Measurements from ENCODE around the gene DDX50.
A peak's percentile ranks its signal among the peaks of the same experiment; 100 is the strongest.
"Not testable (repeated sequence)": the region's sequence is repeated elsewhere in the genome, so short reads cannot be mapped to it uniquely, and the experiment has no call there.

The DDX50 gene

DNA sequence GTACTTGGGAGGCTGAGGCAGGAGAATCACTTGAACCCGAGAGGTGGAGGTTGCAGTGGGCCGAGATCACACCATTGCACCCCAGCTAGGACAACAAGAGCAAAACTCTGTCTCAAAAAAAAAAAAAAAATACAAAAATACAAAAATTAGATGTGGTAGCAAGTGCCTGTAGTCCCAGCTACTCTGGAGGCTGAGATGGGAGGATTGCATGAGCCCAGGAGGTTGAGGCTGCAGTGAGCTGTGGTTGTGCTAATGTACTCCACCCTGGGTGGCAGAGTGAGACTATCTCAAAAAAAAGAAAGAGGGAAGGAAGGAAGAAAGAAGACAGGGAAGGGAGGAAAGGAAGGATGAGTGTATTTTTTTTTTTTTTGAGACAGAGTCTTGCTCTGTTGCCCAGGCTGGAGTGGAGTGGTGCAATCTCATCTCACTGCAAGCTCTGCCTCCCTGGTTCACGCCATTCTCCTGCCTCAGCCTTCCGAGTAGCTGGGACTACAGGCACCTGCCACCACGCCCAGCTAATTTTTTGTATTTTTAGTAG is 74.9 kb downstream of the DDX50 start:
- DNase-seq (ENCODE audit: low read depth); H3K4me3 ChIP-seq (ENCODE audit: low read depth, low read length): not testable (repeated sequence)

DNA sequence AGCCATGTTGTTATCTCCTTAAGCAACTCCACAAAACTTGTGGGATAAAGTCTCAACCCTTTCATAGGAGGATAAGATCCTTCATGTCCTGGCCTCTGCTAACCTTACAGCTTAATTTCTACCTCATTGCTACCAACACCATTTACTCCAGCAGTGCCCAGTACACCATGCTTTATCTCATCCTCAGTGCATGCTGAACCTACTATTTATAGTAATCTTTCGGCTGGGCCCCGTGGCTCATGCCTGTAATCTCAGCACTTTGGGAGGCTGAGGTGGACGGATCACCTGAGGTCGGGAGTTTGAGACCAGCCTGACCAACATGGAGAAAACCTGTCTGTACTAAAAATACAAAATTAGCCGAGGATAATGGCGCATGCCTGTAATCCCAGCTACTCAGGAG is 78.6 kb downstream of the DDX50 start:
- H3K4me3 ChIP-seq (ENCODE audit: low read depth, low read length); DNase-seq (ENCODE audit: low read depth): not testable (repeated sequence)

DNA sequence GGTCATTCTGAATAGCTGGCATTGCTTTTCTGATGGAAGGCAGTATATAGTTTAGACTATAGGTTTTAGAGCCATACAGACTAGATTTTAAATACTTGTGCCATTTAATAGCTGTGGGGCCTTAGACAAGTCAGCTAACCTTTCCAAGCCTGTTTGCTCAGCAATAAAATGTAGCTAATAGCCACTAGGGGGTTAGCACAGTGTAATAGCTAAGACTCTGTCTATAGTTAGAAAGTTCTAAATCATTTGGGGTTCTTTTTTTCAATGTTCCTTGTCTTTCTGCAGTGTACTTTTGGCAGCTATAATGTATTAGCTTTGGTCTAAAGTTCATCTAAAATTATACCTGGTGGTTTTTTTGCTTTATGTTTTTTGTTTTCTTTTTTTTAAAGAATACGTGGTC is 80.0 kb downstream of the DDX50 start:
- DNase-seq (ENCODE audit: low read depth): no peak
- no peak overlapping the region for H3K4me3 ChIP-seq (ENCODE audit: low read depth, low read length)

DNA sequence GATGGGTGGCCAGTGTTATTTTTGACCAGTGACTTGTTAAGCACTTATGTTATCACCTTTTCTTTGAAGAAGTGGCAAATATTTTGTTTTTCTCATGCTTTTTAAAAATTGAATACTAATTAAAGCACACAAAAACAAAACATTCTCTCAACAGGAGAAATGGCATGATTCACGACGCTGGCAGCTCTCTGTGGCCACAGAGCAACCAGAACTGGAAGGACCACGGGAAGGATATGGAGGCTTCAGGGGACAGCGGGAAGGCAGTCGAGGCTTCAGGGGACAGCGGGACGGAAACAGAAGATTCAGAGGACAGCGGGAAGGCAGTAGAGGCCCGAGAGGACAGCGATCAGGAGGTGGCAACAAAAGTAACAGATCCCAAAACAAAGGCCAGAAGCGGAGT is 81.3 kb downstream of the DDX50 start:
- no peak for DNase-seq (ENCODE audit: low read depth)
- no peak overlapping the region for H3K4me3 ChIP-seq (ENCODE audit: low read depth, low read length)

DNA sequence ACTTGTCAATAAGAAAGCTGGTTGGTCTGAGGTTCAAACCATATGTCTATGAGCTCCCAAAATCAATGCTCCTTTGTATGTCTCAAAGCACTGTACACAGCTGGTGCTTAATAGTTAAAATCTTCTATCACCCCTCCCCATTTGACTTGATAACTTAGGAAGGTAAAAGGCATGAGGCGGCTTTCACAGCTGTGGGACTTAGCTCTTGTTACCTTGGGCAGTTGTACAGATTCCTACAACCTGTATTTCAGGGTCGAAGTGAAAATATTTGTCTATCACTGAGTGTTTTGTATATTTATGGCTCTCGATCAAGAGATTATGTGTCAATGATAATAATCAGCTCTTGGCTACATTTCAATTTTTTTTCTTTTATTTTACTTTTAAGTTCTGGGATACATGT is 86.5 kb downstream of the DDX50 start:
- no peak overlapping the region for H3K4me3 ChIP-seq (ENCODE audit: low read depth, low read length)

DNA sequence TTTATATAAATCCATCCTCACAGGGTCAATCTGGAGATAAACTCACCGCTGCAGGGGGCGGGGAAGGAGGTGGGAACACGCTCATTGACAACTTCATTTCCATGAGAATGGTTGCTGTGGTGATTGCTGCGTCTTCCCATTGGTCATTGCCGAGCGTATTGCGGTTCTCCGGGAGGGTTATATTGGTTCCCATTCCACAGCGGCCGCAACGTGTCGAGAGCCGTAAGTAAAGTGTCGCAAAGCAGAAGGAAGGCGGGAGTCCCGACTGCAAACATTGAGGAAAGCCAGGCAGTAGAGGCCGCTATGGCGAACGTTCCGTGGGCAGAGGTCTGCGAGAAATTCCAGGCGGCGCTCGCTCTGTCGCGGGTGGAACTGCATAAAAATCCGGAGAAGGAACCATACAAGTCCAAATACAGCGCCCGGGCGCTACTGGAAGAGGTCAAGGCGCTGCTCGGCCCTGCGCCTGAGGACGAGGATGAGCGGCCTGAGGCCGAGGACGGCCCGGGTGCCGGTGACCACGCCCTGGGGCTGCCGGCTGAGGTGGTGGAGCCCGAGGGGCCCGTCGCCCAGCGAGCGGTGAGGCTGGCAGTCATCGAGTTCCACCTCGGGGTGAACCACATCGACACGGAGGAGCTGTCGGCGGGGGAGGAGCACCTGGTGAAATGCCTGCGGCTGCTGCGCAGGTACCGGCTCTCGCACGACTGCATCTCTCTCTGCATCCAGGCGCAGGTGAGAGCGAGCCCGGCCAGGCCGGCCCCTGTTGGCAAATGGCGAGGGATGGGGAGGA is 87.6 kb downstream of the DDX50 start, which contains the start of gene KIFBP:
TSS of gene KIFBP (plus strand) at position 274 of the 787 bp plus-strand sequence. CDS start at position 304, 30 bp downstream.
- DNase-seq (ENCODE audit: low read depth): peak; percentile 94

More for the DNA sequence above, 86.5 kb downstream of the DDX50 start:
- DNase-seq (ENCODE audit: low read depth): no peak

DNA sequence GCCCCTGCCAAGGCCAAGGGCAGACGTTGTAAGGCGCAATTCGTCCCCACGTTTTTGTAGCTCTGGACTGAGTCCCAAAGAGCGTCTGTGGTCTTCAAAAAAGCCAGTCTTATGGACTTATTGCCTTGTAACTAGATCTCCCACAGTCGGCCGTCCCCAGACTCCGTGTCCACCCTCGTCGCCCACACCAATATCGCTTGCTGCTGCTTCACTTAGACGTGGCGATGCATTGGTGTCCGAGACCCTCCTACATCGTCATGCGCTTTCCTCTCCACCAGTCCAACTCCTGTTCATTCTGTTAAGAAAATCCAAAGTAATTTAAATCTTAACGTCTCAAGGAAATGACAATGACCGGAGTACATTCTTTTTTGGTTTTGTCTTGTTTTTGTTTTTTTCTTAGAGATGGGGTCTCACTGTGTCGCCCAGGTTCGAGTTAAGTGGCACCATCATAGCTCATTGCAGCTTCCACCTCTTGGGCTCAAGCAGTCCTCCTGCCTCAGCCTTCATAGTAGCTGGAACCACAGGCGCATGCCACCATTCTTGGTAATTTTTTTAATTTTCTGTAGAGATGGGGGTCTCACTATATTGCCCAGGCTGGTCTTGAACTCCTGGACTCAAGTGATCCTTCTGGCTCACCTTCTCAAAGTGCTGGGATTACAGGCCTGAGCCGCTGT is 88.3 kb downstream of the DDX50 start:
- peak overlapping the region; percentile 95 for H3K4me3 ChIP-seq (ENCODE audit: low read depth, low read length)
- no peak for DNase-seq (ENCODE audit: low read depth)

More for the DNA sequence above, 87.6 kb downstream of the DDX50 start, which contains the start of gene KIFBP:
- H3K4me3 ChIP-seq (ENCODE audit: low read depth, low read length): peak within 1 kb of the TSS; percentile 95

DNA sequence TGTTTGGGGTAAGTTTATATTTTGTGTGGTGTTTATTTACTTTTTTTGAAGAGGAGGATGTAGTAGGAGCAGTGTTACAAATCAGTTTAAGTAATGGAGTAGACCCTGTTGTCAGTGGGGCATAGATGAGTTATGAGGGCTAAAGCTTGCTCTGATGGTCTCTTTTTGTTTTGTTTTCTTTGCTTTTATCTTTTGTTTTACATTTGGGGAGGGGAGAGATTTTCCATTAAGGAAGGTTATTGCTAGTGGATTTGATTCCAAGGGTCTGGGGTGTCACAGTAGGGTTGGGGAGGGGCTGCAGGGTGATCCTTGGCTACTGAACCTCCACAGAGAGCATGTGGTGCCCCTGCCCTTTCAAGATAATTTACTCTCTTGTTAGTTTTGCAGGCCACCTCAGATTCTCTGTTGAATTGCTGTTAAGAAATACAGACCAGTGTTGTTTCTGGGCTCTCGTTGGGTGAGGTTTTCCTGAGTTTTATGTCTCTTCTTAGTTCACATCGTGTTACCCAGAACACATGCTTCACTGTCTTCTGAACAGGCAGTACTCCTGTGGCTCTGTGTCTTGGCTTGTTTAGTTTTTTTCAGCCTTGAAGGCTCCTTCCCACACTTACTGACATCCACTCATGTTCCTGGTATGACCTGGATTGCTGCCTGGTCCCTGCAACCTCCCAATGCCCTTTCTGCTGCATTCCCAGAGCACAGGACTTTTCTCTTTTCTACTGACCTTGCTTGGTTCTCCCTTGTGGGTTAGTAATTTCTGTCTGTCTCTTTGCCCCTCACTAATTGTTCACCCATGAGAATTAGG is 91.7 kb downstream of the DDX50 start:
- peak; percentile 94 for DNase-seq (ENCODE audit: low read depth)
- H3K4me3 ChIP-seq (ENCODE audit: low read depth, low read length): peak overlapping the region; percentile 17
